NOMO-1 treated with dmso at 0.1 percent for 144 hours (cell line): ENCODE results near the gene TNPO1.
"Not testable (repeated sequence)": the region's sequence is repeated elsewhere in the genome, so short reads cannot be mapped to it uniquely, and the experiment has no call there.

Experiments
- DNase-seq: peaks from one replicate; lab custom pipeline; 2025; ENCODE audit not compliant: unreplicated experiment; lab: John Stamatoyannopoulos, UW

Gene TNPO1

DNA sequence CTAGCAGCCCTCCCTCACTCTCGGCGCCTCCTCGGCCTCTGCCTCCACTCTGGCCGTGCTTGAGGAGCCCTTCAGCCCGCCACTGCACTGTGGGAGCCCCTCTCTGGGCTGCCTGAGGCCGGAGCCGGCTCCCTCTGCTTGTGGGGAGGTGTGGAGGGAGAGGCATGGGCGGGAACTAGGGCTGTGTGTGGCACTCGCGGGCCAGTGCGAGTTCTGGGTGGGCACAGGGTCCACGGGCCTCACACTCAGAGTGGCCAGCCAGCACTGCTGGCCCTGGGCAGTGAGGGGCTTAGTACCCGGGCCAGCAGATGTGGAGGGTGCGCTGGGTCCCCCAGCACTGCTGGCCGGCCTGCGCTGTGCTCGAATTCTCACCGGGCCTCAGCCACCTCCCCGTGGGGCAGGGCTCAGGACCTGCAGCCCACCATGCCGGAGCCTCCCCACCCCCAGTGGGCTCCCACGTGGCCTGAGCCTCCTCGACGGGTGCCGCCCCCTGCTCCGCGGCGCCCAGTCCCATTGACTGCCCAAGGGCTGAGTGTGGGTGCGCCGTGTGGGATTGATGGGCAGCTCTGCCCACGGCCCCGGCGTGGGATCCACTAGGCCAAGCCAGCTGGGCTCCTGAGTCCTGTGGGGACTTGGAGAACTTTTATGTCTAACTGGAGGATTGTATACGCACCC is 109.0 kb downstream of the TNPO1 start:
- DNase-seq, result no peak

DNA sequence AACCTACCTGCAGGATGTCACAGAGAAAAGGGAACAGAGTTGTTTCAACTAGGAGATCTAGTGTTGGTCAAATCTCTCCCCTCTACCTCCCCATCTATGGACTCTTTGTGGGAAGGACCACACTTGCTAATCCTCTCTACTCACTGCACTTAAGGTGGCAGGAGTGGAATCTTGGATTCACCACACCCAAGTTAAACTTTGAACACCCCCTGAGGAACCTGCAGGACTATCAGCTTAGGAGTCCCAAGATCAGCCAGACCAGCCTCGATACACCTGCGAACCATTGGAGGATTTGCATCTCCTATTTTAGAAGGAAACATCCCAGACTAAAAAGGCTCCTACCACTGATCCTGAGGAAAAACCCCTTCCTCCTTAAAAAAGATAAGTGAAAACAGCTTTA is 116.2 kb downstream of the TNPO1 start:
- DNase-seq, result not testable (repeated sequence)

DNA sequence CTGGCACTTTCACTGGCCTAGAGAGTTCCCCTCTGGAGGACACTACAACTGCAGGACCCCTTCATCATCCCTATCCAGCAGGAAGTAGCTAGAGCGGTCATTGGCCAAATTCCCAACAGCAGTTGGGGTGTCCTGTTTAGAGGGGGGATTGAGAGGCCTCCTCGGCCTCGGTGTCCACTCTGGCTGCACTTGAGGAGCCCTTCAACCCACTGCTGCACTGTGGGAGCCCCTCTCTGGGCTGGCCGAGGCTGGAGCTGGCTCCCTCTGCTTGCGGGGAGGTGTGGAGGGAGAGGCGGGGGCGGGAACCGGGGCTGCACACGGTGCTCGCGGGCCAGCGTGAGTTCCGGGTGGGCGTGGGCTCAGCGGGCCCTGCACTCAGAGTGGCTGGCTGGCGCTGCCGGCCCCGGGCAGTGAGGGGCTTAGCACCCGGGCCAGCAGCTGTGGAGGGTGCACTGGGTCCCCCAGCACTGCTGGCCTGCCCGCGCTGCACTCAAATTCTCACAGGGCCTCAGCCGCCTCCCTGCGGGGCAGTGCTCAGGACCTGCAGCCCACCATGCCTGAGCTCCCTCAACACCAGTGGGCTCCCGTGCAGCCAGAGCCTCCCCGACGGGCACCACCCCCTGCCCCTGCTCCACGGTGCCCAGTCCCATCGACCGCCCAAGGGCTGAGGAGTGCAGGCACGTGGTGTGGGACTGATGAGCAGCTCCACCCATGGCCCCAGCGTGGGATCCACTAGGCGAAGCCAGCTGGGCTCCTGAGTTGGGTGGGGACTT is 118.7 kb downstream of the TNPO1 start:
- not testable (repeated sequence) for DNase-seq

DNA sequence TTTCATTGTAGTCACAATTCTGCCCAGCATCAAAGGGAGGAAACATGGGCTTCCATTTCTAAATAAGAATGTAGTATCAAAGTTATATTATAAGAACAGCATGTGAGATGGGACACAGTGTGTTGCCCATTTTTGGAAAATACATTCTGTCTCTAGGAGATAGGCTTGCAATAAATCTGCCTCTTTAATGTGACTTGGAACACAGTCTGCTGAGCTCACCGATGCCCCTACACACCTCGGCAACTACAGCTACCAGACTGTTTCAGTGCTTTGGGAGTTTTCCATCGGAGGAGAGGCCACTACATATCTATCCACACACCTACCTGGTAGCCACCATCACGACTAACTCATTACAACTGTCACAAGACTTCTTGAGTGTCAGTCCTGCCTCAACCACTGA is 120.4 kb downstream of the TNPO1 start:
- no peak for DNase-seq

DNA sequence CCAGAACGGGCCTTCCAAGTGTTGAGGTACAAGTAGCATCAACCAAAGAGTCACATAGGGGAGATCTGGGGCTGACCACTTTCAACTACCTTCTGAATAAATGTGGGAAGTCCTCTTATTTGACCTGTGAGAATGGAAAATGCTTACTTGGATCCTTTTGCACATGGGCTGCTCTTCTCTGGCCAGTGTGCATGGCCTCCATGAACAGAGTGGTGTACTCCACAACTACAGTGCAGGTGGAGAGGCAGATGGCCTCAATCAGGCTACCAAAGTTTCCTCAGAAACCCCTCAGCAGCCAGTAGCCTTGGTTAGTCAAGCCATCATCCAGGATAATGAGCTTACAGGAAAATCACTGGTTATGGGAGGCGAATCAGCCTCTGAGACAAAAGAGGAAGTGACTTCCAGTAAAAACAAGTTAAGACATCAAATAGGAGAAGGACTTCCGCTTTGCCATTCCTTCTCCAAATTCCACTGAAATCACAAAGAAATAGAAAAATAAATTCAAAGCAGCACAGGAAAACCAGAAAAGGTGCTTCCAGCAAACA is 121.1 kb downstream of the TNPO1 start:
- DNase-seq, result no peak

DNA sequence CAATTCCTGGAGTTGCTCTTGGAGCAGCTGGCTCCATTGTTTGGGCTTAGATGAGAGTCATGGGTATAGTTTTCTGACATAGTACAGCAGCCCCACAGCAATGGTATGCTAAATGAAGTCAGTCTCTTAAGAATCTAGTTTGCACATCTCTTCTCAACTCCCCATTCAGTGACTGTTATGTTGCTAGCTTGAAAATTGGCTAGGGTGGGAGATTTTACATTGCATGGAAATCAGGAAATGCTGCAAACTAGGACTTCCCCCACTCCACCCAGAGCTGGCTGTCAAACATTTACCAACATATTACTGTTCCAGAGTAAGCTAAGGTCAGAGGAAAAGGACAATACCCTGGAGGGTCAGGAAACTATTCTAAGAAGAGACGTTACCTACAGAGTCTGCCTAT is 121.7 kb downstream of the TNPO1 start:
- DNase-seq, result no peak

DNA sequence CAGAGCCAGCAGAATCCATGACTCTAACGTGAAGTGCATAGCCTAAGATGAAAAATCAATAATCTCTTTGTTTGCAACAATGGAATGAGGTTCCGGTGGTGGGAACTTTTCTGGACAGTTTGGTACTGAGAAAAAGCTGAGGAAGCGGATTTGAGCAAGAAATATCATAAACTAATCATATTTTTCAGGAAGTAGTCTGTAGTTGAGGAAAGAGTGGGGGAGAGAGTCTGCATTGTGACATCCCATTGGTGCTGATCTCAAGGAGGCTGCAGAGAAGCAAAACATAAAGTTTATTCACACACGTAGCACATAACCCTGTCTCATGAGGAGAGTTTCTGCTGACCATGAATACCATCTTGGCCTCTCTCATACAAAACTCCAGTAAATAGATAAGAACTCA is 123.6 kb downstream of the TNPO1 start:
- peak; percentile 49 for DNase-seq

DNA sequence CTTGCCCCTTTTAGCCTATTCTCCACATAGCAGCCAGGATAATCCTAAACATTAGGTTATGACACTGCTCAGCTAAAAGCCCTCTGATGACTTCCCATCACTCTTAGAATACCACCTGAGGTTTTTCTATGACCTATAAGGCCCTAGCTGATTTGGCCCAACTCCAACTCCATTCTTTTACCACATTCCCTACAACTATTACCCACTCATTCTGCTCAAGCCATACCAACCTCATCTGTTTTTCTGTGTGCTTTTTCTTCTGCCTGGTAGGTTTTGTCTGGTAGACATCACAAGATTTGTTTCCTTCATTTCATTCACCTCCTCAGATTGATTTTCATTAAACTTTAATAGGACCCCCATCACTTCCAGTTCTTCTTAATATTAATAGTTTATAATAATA is 126.8 kb downstream of the TNPO1 start:
- DNase-seq, result no peak

DNA sequence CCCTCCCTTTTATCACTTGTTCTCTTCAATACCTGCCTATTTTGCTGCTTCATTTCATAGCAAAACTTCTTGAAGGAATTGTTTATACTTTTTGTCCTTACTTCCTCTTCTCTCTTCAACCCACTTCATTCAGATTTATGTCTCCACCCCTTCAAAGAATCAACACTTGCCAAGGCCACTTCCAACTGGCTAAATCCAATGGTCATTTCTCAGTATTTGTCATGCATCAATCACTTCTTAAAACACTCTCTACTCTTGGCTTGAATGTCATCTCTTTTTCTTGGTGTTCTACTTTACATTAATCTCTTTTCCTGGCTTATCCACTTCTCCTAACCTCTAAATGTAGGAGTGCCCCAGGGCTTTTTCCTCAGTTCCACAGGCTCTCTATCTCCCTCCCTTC is 131.0 kb downstream of the TNPO1 start:
- DNase-seq, result no peak

DNA sequence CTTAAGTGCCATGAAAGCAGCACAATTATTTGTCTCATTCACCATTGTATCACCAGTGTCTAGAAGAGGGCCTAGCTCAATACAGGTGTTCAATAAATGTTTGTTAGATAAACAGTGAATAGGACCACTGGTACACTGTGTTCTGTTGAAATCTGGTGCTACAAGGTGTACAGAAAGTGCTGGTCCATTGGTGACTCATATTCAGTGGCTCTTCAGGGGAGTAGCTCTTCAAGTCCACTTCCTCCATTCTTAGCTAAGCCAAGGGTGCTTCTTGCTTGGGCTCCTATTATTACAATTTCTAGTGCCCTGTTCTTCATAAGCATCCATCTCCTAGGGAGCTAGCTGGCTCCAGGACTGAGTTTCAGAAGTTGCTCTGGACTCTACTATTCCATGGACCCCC is 133.0 kb downstream of the TNPO1 start:
- no peak for DNase-seq

DNA sequence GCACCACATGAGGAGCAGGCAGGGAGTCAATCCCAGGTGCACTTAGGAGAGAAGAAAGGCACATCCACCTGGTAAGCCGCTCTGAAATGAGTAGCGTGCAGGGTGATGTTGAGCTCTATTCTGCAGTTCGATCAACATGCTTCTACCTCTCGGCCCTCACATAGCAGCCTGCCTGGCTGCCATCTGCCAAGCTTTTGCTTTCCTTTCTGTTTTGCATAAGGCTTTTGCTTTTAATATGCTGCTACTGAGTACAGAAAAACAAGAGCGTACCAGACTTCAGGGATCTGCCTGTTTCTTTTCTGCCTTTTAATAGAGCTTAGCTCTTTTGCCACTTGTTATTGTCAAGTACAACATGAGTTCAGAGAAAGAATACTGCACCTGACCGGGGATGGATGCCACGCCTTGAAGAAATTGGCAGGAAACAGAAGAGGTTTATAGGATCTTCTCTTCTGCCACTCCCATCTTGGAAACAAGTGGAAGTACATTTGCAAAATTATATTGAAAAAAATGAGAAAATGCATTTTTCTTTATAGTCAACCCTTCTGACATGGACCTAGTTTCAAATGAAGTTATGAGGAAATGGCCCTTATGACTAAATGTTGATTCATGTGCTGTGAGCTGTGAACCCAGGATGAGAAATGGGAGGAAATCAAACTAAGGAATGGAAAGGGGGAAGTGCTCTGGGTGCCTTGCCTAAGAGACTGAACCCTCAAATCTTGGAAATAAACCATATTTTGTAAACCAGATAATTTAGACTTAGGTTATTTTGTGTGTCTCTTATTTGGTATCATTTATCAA is 135.4 kb downstream of the TNPO1 start:
- peak; percentile 23 for DNase-seq

DNA sequence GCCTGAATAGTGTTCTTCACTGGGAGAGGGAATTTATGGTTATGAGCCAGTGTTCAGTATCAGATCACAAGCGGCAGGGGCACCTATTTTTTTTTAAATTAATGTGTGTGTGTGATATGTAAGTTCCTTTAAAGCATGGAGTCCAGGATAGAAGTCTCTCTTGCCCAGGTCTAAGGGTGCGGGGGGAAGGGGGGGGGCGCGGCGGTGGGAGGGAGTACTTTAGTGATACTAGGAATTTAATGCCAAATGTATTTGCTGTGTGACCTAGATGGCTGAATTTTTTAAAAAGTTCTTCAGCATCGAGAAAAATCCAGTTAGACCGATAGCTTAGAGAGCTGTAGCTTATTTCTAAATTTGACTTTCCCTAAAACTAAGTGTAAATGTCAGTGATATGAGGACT is 137.9 kb downstream of the TNPO1 start:
- DNase-seq, result no peak

DNA sequence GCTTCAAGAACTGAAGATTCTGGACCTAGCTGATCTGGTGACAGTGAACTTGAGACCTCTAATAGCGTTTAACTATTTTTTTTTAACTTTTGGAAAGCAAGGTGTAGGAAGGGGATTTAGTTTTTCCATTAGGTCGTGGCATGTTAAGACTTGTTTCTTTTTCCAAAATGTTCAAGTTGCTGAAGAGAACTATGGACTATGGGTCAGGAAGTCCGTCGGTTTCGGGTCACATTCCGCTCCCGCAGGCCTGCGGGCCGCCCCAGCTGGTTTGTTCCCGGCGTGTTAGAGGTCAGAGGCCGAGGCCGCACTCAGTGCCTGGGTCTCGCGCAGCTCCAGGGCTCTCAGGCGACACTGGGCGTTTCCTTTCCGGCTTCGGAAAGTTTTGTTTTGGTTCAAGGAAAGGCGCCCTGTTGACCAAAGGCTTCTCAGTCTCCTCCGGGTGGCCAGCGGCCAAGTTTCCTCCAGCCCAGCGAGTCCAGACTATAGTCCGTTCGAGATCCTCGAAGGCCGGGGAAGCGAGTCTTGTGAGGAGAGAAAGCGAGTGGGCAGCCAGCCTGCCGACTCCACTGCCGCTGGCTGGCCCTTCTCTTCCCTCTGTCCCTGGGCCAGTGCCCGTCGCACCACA is 138.8 kb downstream of the TNPO1 start:
- DNase-seq, result no peak

DNA sequence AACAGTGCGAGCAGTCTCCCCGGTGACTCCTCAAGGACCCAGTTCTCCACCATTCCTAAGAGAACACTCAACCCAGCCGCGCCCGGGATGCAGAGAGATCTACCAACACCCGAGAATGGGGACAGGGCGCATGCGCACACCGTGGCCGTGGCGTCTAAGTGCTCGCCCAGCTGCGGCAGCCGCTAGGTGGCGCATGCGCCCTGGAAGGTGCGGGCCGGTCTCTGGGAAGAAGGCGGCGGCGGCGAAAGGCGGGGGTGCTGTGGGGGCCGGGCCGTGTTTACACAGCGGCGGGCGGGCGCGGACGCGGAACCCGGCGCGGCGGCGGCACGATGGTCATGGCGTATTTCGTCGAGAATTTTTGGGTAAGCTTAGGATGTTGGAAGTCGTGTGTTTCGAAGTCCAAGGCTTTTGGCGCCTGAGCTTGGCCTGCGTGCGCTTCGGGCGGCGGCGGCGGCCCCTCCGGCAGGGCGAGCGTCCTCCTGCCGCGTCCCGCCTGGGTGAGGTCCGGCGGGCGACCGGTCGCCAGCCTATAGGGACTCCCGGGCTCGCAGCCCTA is 139.4 kb downstream of the TNPO1 start, which contains the start of gene FCHO2:
FCHO2 (plus strand) TSS at position 274 of the 556 bp plus-strand sequence; CDS start at position 330, 56 bp downstream.
- peak; percentile 85 for DNase-seq

DNA sequence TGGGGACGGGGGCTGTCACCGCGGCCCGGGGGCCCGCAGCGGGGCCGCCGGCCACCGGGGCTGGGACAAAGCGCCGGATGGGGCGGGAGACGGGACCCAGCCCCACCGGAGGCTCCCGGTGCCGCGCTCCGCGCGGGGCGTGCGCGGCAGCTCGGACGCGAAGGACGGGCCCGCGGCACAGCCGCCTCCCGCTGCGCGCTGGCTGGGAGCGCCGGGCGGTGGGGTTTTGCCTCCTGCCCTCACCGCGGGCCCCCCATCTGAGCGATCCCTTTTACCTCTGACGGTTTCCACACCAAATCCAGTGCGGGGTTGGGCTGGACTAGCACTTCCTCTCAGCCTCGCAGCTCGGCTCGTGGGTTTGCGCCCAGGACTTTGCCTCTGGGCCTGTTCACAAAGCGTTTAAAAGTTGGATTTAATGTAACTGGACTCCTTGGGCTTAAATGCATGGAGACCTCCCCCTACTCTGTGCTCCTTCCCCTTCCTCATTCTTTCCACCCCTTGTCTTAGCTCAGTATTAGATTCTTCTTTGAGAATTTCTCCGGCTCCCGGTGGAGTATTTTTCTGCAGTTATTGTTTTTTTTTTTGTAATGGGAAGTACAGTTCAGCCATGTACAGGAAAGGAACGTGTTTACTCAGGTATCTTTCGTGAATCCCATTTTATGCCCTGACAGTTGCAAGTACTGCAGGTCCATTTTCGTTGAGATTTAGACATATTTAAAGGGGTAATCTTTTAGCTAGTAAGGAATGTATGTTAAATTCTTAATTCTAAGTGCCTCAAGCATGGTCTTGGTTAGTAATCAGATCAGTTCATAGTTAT is 140.1 kb downstream of the TNPO1 start:
- DNase-seq, result peak; percentile 22

DNA sequence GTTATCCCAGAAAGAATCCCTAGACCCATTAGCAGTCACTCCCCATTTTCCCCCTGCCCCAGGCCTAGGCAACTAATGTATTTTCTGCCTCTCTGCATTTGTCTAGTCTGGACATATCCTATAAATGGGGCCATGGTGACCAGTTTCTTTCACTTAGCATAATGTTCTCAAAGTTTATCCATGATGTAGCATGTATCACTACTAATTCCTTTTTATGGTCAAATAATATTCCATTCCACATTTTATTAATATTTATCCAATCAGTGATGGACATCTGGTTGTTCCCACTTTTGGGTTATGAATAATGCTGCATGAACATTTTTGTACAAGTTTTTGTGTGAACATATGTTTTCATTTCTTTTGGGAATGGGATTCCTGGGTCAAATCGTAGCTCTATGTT is 140.9 kb downstream of the TNPO1 start:
- no peak for DNase-seq

DNA sequence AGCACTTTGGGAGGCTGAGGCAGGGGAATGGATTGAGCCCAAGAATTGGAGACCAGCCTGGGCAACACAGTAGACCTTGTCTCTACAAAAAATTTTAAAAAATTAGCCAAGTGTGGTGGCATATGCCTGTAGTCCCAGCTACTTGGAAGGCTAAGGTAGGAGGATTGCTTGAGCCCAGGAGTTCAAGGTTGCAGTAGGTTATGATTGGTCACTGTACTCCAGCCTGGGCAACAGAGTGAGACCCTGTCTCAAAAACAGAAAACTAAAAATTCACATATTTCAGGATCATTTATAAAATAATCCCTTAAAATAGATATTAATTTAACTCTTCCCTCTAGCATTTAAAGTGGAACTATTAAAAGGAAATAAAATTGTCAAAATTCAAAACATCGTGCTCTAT is 142.8 kb downstream of the TNPO1 start:
- DNase-seq, result no peak
